ENCODE measurements around the gene BABAM2. TPM values are rescaled to one million over a fixed set of nuclear protein-coding genes. Genes with fewer than 3 reads are reported as not detected.

BABAM2 gene
- total RNA-seq, 4 donors from 2014 or later = 57.2 to 72.2 (median 67.5) TPM

DNA sequence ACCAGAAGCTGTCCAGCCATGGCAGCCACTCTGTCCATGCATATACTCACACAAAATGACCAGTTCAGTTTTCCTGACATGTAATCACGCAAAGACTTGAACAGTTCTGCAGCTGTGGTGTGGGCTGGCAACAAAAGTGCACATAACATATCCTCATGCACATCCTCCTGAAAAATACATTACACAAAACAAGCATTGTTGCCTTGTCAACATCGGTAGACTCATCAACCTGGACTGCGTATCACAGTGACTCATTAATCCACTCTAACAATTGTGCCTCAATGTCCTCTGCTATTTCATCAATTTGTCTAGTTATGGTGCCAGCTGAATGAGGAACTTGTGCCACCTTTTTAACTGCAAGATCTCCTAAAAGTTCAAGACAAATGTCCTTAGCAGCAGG lies 19.8 kb upstream of the BABAM2 start:
- Histone ChIP-seq H3K9me3 (no peaks in the 10 kb centered on the region), H3K4me1 (no peaks in the 10 kb centered on the region), H3K4me3 (no peak overlapping the region), H3K27me3 (no peaks in the 10 kb centered on the region), H3K36me3 (no peaks in the 10 kb centered on the region), H3K27ac (no peak overlapping the region)
- no peak for DNase-seq
- in situ Hi-C loops (cut with MboI; ENCODE audit: low sequenced_read_pairs in 4 of 4) = no loop called here
- intact Hi-C loops (cut with DNase I; ENCODE audit: low total_unique reads) = no loop called here
- no peak for ATAC-seq
- TF ChIP-seq, protein P1, sequence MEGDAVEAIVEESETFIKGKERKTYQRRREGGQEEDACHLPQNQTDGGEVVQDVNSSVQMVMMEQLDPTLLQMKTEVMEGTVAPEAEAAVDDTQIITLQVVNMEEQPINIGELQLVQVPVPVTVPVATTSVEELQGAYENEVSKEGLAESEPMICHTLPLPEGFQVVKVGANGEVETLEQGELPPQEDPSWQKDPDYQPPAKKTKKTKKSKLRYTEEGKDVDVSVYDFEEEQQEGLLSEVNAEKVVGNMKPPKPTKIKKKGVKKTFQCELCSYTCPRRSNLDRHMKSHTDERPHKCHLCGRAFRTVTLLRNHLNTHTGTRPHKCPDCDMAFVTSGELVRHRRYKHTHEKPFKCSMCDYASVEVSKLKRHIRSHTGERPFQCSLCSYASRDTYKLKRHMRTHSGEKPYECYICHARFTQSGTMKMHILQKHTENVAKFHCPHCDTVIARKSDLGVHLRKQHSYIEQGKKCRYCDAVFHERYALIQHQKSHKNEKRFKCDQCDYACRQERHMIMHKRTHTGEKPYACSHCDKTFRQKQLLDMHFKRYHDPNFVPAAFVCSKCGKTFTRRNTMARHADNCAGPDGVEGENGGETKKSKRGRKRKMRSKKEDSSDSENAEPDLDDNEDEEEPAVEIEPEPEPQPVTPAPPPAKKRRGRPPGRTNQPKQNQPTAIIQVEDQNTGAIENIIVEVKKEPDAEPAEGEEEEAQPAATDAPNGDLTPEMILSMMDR (IDR thresholded peaks at IDR 0.05 in 4 of 5, conservative IDR thresholded peaks at IDR 0.05 in 1 of 5) = no peak
- no peak for TF ChIP-seq POLR2A (IDR thresholded peaks at IDR 0.05)

DNA sequence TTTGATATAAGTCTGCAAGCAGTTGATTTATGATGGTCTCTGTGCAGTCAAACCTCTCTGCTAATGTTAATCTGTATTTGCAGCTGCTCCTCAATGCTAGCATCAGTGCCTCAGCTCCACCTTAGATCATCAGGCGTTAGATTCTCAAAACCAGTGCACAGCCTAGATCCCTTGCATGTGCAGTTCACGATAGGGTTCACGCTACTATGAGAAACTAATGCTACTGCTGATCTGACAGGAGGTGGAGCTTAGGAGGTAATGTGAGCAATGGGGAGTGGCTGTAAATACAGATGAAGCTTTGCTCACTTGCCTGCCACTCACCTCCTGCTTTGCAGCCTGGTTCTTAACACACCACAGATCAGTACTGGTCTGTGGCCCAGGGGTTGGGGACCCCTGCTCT lies 18.7 kb upstream of the BABAM2 start:
- H3K4me1 ChIP-seq = no peaks in the 10 kb centered on the region
- intact Hi-C loops (cut with DNase I; ENCODE audit: low total_unique reads) = no loop called here
- in situ Hi-C loops (cut with MboI; ENCODE audit: low sequenced_read_pairs in 4 of 4) = no loop called here

DNA sequence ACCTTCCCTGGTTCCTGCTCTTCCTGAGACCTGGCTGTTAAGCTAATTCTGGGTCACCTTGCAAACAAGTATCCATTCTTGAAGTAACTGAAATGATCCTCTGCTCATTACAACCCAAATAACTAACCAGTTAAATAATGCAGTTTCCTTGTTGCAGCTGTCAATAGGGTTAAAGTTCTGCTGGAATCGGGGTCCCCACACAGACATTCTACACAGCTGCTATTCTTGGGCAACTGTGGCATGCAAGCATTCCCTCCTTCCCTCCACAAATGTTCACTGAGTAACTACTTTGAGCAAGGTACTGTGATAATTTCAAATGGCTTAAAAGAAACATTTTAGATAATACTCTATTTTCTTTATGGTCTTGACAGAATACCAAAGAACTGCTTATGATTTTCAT lies 17.4 kb upstream of the BABAM2 start:
- Histone ChIP-seq H3K4me1 (no peaks in the 10 kb centered on the region), H3K9me3 (no peaks in the 10 kb centered on the region), H3K36me3 (no peaks in the 10 kb centered on the region), H3K27me3 (no peaks in the 10 kb centered on the region), H3K4me3 (no peak overlapping the region), H3K27ac (no peak overlapping the region)
- in situ Hi-C loops (cut with MboI; ENCODE audit: low sequenced_read_pairs in 4 of 4) (no loop called here), intact Hi-C loops (cut with DNase I; ENCODE audit: low total_unique reads) (no loop called here)
- no peak for DNase-seq
- ATAC-seq = no peak
- TF ChIP-seq POLR2A (IDR thresholded peaks at IDR 0.05) = no peak
- TF ChIP-seq, protein P1 (IDR thresholded peaks at IDR 0.05 in 4 of 5, conservative IDR thresholded peaks at IDR 0.05 in 1 of 5) = no peak

More for the DNA sequence above, 18.7 kb upstream of the BABAM2 start:
- Histone ChIP-seq H3K36me3 (no peaks in the 10 kb centered on the region), H3K4me3 (no peak overlapping the region), H3K27ac (no peak overlapping the region), H3K27me3 (no peaks in the 10 kb centered on the region), H3K9me3 (no peaks in the 10 kb centered on the region)
- DNase-seq (no peak), ATAC-seq (no peak)
- TF ChIP-seq POLR2A (IDR thresholded peaks at IDR 0.05) = no peak
- TF ChIP-seq, protein P1 (IDR thresholded peaks at IDR 0.05 in 4 of 5, conservative IDR thresholded peaks at IDR 0.05 in 1 of 5) = no peak

DNA sequence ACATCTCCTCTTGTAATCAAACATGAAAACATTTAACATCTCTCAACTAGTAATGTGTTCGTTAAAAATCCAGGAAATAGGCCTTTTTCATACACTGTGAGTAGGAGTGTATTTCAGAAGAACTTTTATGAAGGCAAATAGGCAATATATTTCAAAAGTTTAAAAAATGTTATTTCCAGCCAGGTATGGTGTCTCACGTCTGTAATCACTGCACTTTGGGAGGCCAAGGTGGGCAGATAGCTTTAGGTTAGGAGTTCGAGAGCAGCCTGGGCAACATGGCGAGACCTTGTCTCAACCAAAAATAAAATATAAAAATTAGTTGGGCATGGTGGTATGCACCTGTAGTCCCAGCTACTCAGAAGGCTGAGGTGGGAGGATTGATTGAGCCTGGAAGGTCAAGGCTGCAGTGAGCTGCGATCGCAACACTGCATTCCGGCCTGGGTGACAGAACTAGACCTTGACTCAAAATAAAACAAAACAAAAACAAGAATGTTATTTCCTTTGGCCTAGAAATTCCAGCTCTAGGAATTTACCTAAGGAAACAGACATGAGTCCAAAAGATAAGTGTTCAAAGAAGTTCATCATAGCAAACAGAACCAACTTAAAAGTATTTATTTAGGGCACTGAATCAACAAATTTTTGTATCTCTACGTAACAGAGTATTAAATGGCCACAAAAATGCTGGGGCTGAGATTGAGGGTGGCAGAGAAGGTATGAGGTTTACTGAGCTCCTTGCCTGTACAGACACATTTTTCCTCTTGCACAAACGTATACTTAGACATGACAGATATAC lies 15.2 kb upstream of the BABAM2 start:
- no peak for ATAC-seq
- TF ChIP-seq, protein P1 (IDR thresholded peaks at IDR 0.05 in 4 of 5, conservative IDR thresholded peaks at IDR 0.05 in 1 of 5) = no peak
- no peak for TF ChIP-seq POLR2A (IDR thresholded peaks at IDR 0.05)
- in situ Hi-C loops (cut with MboI; ENCODE audit: low sequenced_read_pairs in 4 of 4) = no loop called here

More for the DNA sequence above, 15.2 kb upstream of the BABAM2 start:
- Histone ChIP-seq H3K4me1 (no peaks in the 10 kb centered on the region), H3K27me3 (no peaks in the 10 kb centered on the region), H3K4me3 (no peak overlapping the region), H3K27ac (no peak overlapping the region), H3K36me3 (no peaks in the 10 kb centered on the region), H3K9me3 (no peaks in the 10 kb centered on the region)
- no peak for DNase-seq
- intact Hi-C loops (cut with DNase I; ENCODE audit: low total_unique reads) = no loop called here

Measured in gastrocnemius medialis (tissue), 4 donors.